GM18505 (cell line): ENCODE measurements around the gene KIF26B.

ENCODE experiments used
- ATAC-seq: cut with Tn5 transposase; IDR thresholded peaks from one replicate; pipeline ENCODE4 v1.9.1; 2021; ENCODE audit not compliant: unreplicated experiment
- POLR2A ChIP-seq: IDR thresholded peaks from 4 replicates; pipeline ENCODE4 v1.6.1; 2011; ENCODE audit warnings: borderline replicate concordance; ENCODE audit not compliant: insufficient read depth, insufficient read length; ENCODE audit errors: extremely low read depth

KIF26B gene

GRCh38 chr1:245609354-245610150 is 454.8 kb downstream of the KIF26B start:
- ATAC-seq: no peak
- TF ChIP-seq POLR2A: no peak

DNA sequence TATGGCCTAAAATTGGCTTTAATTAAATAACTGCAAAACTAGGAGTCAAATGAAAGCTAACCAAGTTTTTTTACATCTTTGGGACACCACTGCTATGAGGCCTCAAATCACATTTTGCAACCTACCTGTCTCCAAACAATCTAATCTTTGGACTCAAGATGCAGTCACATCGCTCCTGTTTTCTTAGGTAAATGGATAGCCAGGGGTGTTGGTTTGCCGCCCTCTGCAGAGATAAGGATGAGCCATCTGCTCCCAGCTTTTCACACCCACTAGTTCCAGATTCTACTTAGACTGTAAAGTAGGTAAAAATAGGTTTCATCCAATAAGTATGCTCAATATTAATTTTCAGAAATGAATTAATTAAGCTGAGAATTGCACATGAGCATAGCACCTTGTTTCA is 456.5 kb downstream of the KIF26B start:
- ATAC-seq: no peak
- TF ChIP-seq POLR2A: no peak

- TF ChIP-seq POLR2A: no peak
Observed at GRCh38 chr1:245614476-245614875, 459.7 kb downstream of the KIF26B start.

GRCh38 chr1:245615001-245615400 is 460.2 kb downstream of the KIF26B start:
- ATAC-seq: no peak

More at GRCh38 chr1:245614476-245614875, 459.7 kb downstream of the KIF26B start:
- no peak for ATAC-seq

DNA sequence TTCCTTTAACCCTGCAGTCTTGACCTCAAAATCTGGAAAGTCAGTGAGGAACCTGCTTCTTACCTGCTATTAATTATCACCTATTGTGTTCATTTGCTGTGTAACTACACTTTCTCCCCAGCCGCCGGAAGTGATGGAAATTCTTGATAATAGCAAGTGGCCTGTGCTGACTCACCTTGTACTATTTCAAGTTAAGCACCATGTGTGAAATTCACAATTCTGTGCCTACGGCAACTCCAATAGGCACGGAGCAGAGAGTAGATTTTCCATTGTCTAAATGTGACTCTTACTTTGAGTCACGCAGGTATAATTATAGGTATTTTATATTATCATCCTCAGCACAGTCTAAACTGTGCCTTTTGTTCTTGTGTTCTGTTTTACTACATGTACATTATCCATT is 466.8 kb downstream of the KIF26B start:
- no peak for ATAC-seq

More at GRCh38 chr1:245615001-245615400, 460.2 kb downstream of the KIF26B start:
- no peak for TF ChIP-seq POLR2A

GRCh38 chr1:245622332-245623014 is 467.7 kb downstream of the KIF26B start:
- no peak for TF ChIP-seq POLR2A
- ATAC-seq: no peak

More for the DNA sequence above, 466.8 kb downstream of the KIF26B start:
- no peak for TF ChIP-seq POLR2A

- no peak for ATAC-seq
- TF ChIP-seq POLR2A: no peak
Observed at GRCh38 chr1:245641384-245641783, 486.6 kb downstream of the KIF26B start.

GRCh38 chr1:245645406-245645805 is 490.6 kb downstream of the KIF26B start:
- no peak for TF ChIP-seq POLR2A

GRCh38 chr1:245645894-245646293 is 491.1 kb downstream of the KIF26B start:
- TF ChIP-seq POLR2A: no peak
- peak; percentile 71 for ATAC-seq

More at GRCh38 chr1:245645406-245645805, 490.6 kb downstream of the KIF26B start:
- ATAC-seq: peak; percentile 16

- ATAC-seq: no peak
- no peak for TF ChIP-seq POLR2A
Observed at GRCh38 chr1:245648749-245649522, 494.2 kb downstream of the KIF26B start.

DNA sequence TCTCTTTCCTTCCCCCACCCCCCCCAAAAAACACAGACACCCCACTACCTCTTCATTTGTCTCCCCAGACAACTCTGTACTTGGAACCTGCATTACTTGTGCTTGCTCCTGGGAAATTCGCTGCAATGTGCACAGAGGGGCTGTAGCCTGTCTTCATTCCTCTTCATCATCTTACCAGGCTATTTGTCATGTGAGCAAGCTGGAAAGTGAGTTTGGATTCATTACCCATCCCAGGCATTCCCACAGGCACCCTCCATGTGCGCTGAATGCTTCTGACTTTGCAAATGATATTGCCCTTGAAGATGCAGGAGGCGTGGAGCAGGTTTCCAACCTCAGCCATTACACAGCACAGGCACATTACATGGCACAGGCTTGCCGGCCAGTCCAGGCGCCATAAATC is 494.9 kb downstream of the KIF26B start:
- no peak for ATAC-seq
- TF ChIP-seq POLR2A: no peak

DNA sequence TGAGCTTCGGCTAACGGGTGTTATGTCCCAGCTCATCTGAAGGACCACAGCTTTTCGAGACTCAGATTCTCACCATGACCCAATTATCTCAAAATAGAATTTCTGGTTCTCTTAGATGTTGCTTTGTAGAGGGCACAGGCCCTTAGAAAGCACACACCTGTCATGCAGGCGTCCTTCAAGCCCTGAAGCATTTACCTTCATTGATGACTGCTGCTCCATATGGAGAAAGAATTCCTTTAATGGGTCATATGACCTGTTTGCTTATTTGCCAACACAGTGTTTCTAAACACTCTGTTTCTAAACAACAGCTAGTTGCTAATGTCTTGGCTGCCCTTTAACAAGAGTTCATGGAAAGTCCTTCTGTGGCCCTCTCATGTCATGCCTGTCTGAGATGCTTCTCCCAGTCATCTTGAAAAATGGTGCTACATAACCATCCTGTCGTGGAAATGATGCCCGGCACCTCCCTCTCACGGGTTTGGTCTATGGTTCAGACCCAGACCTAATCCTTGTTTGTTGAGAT is 495.7 kb downstream of the KIF26B start:
- no peak for TF ChIP-seq POLR2A
- ATAC-seq: no peak

DNA sequence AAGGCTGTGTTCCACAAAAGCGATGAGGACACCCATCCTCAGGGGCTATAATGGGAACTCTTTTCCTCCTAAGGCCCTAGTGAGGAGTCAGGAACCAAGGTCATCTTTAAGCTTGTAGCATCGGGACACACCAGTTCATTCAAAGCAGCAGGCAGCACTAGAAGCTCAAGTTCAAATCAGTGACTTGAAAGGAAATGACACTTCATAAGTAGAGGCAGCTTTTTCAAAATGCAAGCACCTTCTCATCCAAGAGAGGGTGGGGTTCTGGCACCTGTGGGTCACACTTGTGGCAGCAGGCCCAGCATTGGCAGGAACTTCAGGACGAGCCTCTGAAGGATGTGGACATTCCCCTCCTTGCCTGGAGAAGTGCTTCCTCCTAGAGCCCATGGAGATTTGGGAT is 496.3 kb downstream of the KIF26B start:
- TF ChIP-seq POLR2A: no peak
- no peak for ATAC-seq

- no peak for ATAC-seq
- no peak for TF ChIP-seq POLR2A
Observed at GRCh38 chr1:245652116-245652515, 497.3 kb downstream of the KIF26B start.
